SK-N-SH (cell line): ENCODE measurements around the gene RNF169. TPM values are rescaled to one million over a fixed set of nuclear protein-coding genes. Genes with fewer than 3 reads are reported as not detected.

Source experiments
- CTCF ChIA-PET: fragments of 300-600, 350-600 bp; formaldehyde crosslinking; extraction: SDS; loops from one replicate; lab custom pipeline; 2021; lab: Yijun Ruan, JAX
- POLR2A ChIA-PET: fragments of 350-600 bp; sonication (Branson Sonifier 250); formaldehyde crosslinking; extraction: SDS; loops from one replicate; lab custom pipeline; 2020; ENCODE audit warnings: antibody characterized with exemption, inconsistent platforms; lab: Yijun Ruan, JAX
- DNase-seq: peaks from one replicate; pipeline ENCODE4 v3.0.0; 2012
- H2AFZ ChIP-seq: fragments of 200-600 bp; sonication (generic); 2 replicates; pipeline ENCODE4 v1.8.1; 2016; ENCODE audit warnings: antibody characterized with exemption, mild to moderate bottlenecking, low read depth
- H3F3A ChIP-seq: fragments of 200-600 bp; sonication (generic); replicated peaks from 2 replicates; pipeline ENCODE3; 2016; ENCODE audit warnings: antibody characterized with exemption, mild to moderate bottlenecking; ENCODE audit not compliant: insufficient read depth
- H3K27ac ChIP-seq, 2 experiments: fragments of 200-500 bp in 1 of 2; fragments of 200-600 bp in 1 of 2; sonication (Bioruptor generic) in 1 of 2; sonication (generic), shearing (Covaris generic) in 1 of 2; 2 replicates each; pipeline versions ENCODE4 v1.5.1 to v1.6.1; 2014 to 2016; ENCODE audit warnings: low read depth in 2 of 2, inconsistent platforms in 1 of 2, low read length in 1 of 2, mild to moderate bottlenecking in 1 of 2, mixed read lengths in 1 of 2
- H3K27me3 ChIP-seq: fragments of 200-600 bp; sonication (generic), shearing (Covaris generic); 2 replicates; pipeline ENCODE4 v1.6.1; 2016; ENCODE audit warnings: mixed run types; ENCODE audit not compliant: insufficient read depth
- H3K36me3 ChIP-seq, 2 experiments: fragments of 200-500 bp in 1 of 2; fragments of 200-600 bp in 1 of 2; sonication (Bioruptor generic) in 1 of 2; sonication (generic) in 1 of 2; replicated peaks in 1 of 2; 2 replicates each; pipeline versions ENCODE3 to v1.5.1; 2014 to 2016; ENCODE audit warnings: low read length in 1 of 2, mild to moderate bottlenecking in 1 of 2; ENCODE audit not compliant: insufficient read depth in 2 of 2, control insufficient read depth in 1 of 2
- H3K4me1 ChIP-seq, 2 experiments: fragments of 200-500 bp in 1 of 2; fragments of 200-600 bp in 1 of 2; sonication (Bioruptor generic) in 1 of 2; sonication (generic), shearing (Covaris generic) in 1 of 2; 2 replicates each; pipeline versions ENCODE4 v1.5.1 to v1.6.1; 2014 to 2016; ENCODE audit warnings: low read depth in 1 of 2, low read length in 1 of 2, mixed run types in 1 of 2; ENCODE audit not compliant: insufficient read depth in 2 of 2, control insufficient read depth in 1 of 2
- H3K4me2 ChIP-seq: fragments of 200-600 bp; sonication (generic), shearing (Covaris generic); 2 replicates; pipeline ENCODE4 v1.6.1; 2017; ENCODE audit warnings: mixed run types
- H3K4me3 ChIP-seq, 2 experiments: fragments of 200-500 bp in 1 of 2; fragments of 200-600 bp in 1 of 2; sonication (Bioruptor generic) in 1 of 2; sonication (generic), shearing (Covaris generic) in 1 of 2; 2 replicates each; pipeline versions ENCODE4 v1.5.1 to v1.8.1; 2014 to 2016; ENCODE audit warnings: low read depth in 2 of 2, inconsistent platforms in 1 of 2, low read length in 1 of 2, mild to moderate bottlenecking in 1 of 2, mixed read lengths in 1 of 2, moderate library complexity in 1 of 2
- H3K79me2 ChIP-seq: fragments of 200-600 bp; sonication (generic); 2 replicates; pipeline ENCODE4 v1.8.1; 2017; ENCODE audit warnings: mild to moderate bottlenecking; ENCODE audit not compliant: insufficient read depth
- H3K9ac ChIP-seq: fragments of 200-600 bp; sonication (generic); 2 replicates; pipeline ENCODE4 v1.6.1; 2017; ENCODE audit warnings: mixed run types
- H3K9me2 ChIP-seq: fragments of 200-600 bp; sonication (generic); 2 replicates; pipeline ENCODE4 v1.6.1; 2017; ENCODE audit warnings: mixed run types
- H3K9me3 ChIP-seq: fragments of 200-600 bp; sonication (generic); 2 replicates; pipeline ENCODE4 v1.6.1; 2017; ENCODE audit warnings: mixed run types, mild to moderate bottlenecking, moderate library complexity
- H4K20me1 ChIP-seq: fragments of 200-600 bp; sonication (generic); 2 replicates; pipeline ENCODE4 v1.6.1; 2017; ENCODE audit warnings: mild to moderate bottlenecking, mixed run types; ENCODE audit not compliant: insufficient read depth
- CTCF ChIP-seq: fragments of 200-600 bp; sonication (generic); IDR thresholded peaks from 2 replicates; pipeline ENCODE4 v1.6.1; 2017; ENCODE audit warnings: antibody characterized with exemption, mild to moderate bottlenecking, moderate library complexity
- EZH2phosphoT487 ChIP-seq: fragments of 200-600 bp; sonication (generic); IDR thresholded peaks from 2 replicates; pipeline ENCODE4 v1.6.1; 2017; ENCODE audit warnings: low read depth, mixed run types, mild to moderate bottlenecking, antibody characterized with exemption, moderate library complexity, borderline replicate concordance
- FOSL2 ChIP-seq: IDR thresholded peaks from 2 replicates; pipeline ENCODE4 v1.4.0; 2012; ENCODE audit warnings: low read depth, mild to moderate bottlenecking, moderate library complexity, borderline replicate concordance
- FOXJ3 ChIP-seq: sonication (generic); formaldehyde crosslinking; IDR thresholded peaks from 2 replicates; pipeline ENCODE4 v1.5.1; 2020; ENCODE audit warnings: mild to moderate bottlenecking, missing genetic modification reagents
- FOXM1 ChIP-seq: IDR thresholded peaks from 2 replicates; pipeline ENCODE4 v1.4.0; 2012; ENCODE audit warnings: low read depth, mild to moderate bottlenecking
- GATA2 ChIP-seq: sonication (generic); formaldehyde crosslinking; IDR thresholded peaks from 2 replicates; pipeline ENCODE4 v1.5.0; 2020; ENCODE audit warnings: mild to moderate bottlenecking, missing genetic modification reagents
- IRF3 ChIP-seq: fragments of 150-350 bp; IDR thresholded peaks from 2 replicates; pipeline ENCODE4 v1.6.1; 2016; ENCODE audit warnings: mild to moderate bottlenecking, low read depth, low read length
- MXI1 ChIP-seq: IDR thresholded peaks from 2 replicates; pipeline ENCODE4 v1.6.1; 2012; ENCODE audit warnings: mild to moderate bottlenecking, low read depth, low read length, improper control_type of control experiment
- NFIC ChIP-seq: IDR thresholded peaks from 2 replicates; pipeline ENCODE4 v1.4.0; 2012; ENCODE audit warnings: borderline replicate concordance
- PBX3 ChIP-seq: IDR thresholded peaks from 2 replicates; pipeline ENCODE4; 2012
- POLR2AphosphoS5 ChIP-seq: IDR thresholded peaks from 2 replicates; pipeline ENCODE4 v1.6.1; 2012; ENCODE audit warnings: low read depth, low read length
- RFX5 ChIP-seq: IDR thresholded peaks from 2 replicates; pipeline ENCODE4 v1.6.1; 2012; ENCODE audit warnings: mild to moderate bottlenecking, improper control_type of control experiment, low read length
- SMC3 ChIP-seq: IDR thresholded peaks from 2 replicates; pipeline ENCODE4 v1.6.1; 2012; ENCODE audit warnings: low read depth, low read length, improper control_type of control experiment
- TCF12 ChIP-seq: IDR thresholded peaks from 2 replicates; pipeline ENCODE4 v1.4.0; 2012
- USF2 ChIP-seq: fragments of 150-350 bp; IDR thresholded peaks from 2 replicates; pipeline ENCODE4 v1.6.1; 2017; ENCODE audit warnings: antibody characterized with exemption, low read length, low read depth, borderline replicate concordance
- YY1 ChIP-seq: IDR thresholded peaks from 2 replicates; pipeline ENCODE4 v1.4.0; 2012; ENCODE audit warnings: low read depth, mild to moderate bottlenecking
- WGBS: methylation state at CpG from one replicate; pipeline ENCODE4 v1.1.6; 2017; ENCODE audit warnings: low lambda C conversion rate; 5-methylcytosine and 5-hydroxymethylcytosine counted together
- polyA plus RNA-seq, 3 experiments: library from polyadenylated mRNA; depleted of rRNA; stranded (reverse); fragments of >200 nt; gene quantifications; 2 replicates each; pipeline ENCODE4 v1.2.3, GENCODE V29; 2012

RNF169 gene
- polyA plus RNA-seq, 1 of the 3 experiments (the other 2 are of a cell fraction) = 2.2 TPM

GRCh38 chr11:74818283-74818946 lies 69.8 kb downstream of the RNF169 start:
- H3K9me3 ChIP-seq = no peaks in the 10 kb centered on the region
- H2AFZ ChIP-seq = no peak overlapping the region
- H3K79me2 ChIP-seq = peaks cover 17% of the 10 kb centered on the region
- peaks cover 28 to 43% of the 10 kb centered on the region in 2 experiments for H3K36me3 ChIP-seq
- H3K27me3 ChIP-seq = no peaks in the 10 kb centered on the region
- no peak overlapping the region for H3K9ac ChIP-seq
- H3K9me2 ChIP-seq = no peaks in the 10 kb centered on the region
- ChIA-PET CTCF (no interaction called here), POLR2A (no interaction called here)
- H3K4me1 ChIP-seq = peaks cover 0 to 7% of the 10 kb centered on the region in 2 experiments; a peak in 1 of 4 replicates
- no peak for DNase-seq
- H3K27ac ChIP-seq = no peak overlapping the region
- H4K20me1 ChIP-seq = no peaks in the 10 kb centered on the region
- H3K4me3 ChIP-seq = no peak overlapping the region
- TF ChIP-seq PBX3 (no peak), TCF12 (no peak), RFX5 (no peak), POLR2AphosphoS5 (no peak), EZH2phosphoT487 (no peak), FOXJ3 (CRISPR knock-in tag) (no peak), FOSL2 (no peak), NFIC (no peak), FOXM1 (no peak), GATA2 (CRISPR knock-in tag) (no peak), USF2 (no peak), YY1 (no peak), CTCF (no peak)
- WGBS = 92% methylated on average over 3 of the region's 3 CpGs
- H3K4me2 ChIP-seq = no peak overlapping the region
- peaks cover 8% of the 10 kb centered on the region for H3F3A ChIP-seq

GRCh38 chr11:74819400-74819799 lies 70.8 kb downstream of the RNF169 start:
- Histone ChIP-seq H3K4me1 (peaks cover 0 to 7% of the 10 kb centered on the region in 2 experiments; a peak in 1 of 4 replicates), H3K9me3 (0 out of 2 replicates have a peak, but pooled peaks cover 5% of the 10 kb centered on the region), H2AFZ (no peak overlapping the region), H3K27ac (no peak overlapping the region), H3F3A (peaks cover 8% of the 10 kb centered on the region), H3K27me3 (no peaks in the 10 kb centered on the region), H3K4me3 (no peak overlapping the region), H4K20me1 (no peaks in the 10 kb centered on the region), H3K4me2 (no peak overlapping the region), H3K9me2 (no peaks in the 10 kb centered on the region), H3K79me2 (peaks cover 20% of the 10 kb centered on the region), H3K9ac (no peak overlapping the region), H3K36me3 (peaks cover 28 to 49% of the 10 kb centered on the region in 2 experiments)
- 97% methylated on average over 1 of the region's 1 CpG for WGBS
- TF ChIP-seq MXI1 (no peak), IRF3 (no peak), SMC3 (no peak)
- DNase-seq = no peak
- ChIA-PET CTCF (no interaction called here), POLR2A (no interaction called here)
